PFSK-1 (cell line): ENCODE results near the gene EXOC6B.

Experiments used
- FOXP2 ChIP-seq: optimal IDR thresholded peaks from 2 replicates; pipeline ENCODE3; 2011; ENCODE audit warnings: borderline replicate concordance, control low read depth, inconsistent platforms; ENCODE audit not compliant: insufficient read depth; ENCODE audit errors: extremely low read length, extremely low read depth
- POLR2AphosphoS5 ChIP-seq: IDR thresholded peaks from 2 replicates; pipeline ENCODE4 v1.6.1; 2012; ENCODE audit warnings: low read depth, mild to moderate bottlenecking, control low read depth, low read length, moderate library complexity
- SIN3A ChIP-seq: IDR thresholded peaks from 2 replicates; pipeline ENCODE4 v1.6.1; 2012; ENCODE audit warnings: mild to moderate bottlenecking, low read length, moderate library complexity, borderline replicate concordance; ENCODE audit not compliant: insufficient read depth
- TAF1 ChIP-seq: IDR thresholded peaks from 2 replicates; pipeline ENCODE4 v1.6.1; 2012; ENCODE audit warnings: low read length, control low read depth, borderline replicate concordance; ENCODE audit not compliant: insufficient read depth
- TF ChIP-seq, protein P1 (sequence below), 2 experiments: IDR thresholded peaks; 2 replicates each; pipeline versions ENCODE4 v1.6.1 to v1.8.0; 2011 to 2012; ENCODE audit warnings: low read depth in 2 of 2, low read length in 2 of 2, control low read depth in 1 of 2, inconsistent platforms in 1 of 2, mild to moderate bottlenecking in 1 of 2, moderate library complexity in 1 of 2; ENCODE audit not compliant: insufficient read depth in 1 of 2

The EXOC6B gene

GRCh38 chr2:72457801-72458516, 367.9 kb downstream of the EXOC6B start:
- TF ChIP-seq, protein P1, sequence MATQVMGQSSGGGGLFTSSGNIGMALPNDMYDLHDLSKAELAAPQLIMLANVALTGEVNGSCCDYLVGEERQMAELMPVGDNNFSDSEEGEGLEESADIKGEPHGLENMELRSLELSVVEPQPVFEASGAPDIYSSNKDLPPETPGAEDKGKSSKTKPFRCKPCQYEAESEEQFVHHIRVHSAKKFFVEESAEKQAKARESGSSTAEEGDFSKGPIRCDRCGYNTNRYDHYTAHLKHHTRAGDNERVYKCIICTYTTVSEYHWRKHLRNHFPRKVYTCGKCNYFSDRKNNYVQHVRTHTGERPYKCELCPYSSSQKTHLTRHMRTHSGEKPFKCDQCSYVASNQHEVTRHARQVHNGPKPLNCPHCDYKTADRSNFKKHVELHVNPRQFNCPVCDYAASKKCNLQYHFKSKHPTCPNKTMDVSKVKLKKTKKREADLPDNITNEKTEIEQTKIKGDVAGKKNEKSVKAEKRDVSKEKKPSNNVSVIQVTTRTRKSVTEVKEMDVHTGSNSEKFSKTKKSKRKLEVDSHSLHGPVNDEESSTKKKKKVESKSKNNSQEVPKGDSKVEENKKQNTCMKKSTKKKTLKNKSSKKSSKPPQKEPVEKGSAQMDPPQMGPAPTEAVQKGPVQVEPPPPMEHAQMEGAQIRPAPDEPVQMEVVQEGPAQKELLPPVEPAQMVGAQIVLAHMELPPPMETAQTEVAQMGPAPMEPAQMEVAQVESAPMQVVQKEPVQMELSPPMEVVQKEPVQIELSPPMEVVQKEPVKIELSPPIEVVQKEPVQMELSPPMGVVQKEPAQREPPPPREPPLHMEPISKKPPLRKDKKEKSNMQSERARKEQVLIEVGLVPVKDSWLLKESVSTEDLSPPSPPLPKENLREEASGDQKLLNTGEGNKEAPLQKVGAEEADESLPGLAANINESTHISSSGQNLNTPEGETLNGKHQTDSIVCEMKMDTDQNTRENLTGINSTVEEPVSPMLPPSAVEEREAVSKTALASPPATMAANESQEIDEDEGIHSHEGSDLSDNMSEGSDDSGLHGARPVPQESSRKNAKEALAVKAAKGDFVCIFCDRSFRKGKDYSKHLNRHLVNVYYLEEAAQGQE (IDR thresholded peaks at IDR 0.05; ENCODE audit: insufficient read depth in 1 of 2, low read depth in 2 of 2, low read length in 2 of 2): no peak
- no peak for TF ChIP-seq SIN3A
- TF ChIP-seq FOXP2: no peak
- no peak for TF ChIP-seq TAF1
- no peak for TF ChIP-seq POLR2AphosphoS5

DNA sequence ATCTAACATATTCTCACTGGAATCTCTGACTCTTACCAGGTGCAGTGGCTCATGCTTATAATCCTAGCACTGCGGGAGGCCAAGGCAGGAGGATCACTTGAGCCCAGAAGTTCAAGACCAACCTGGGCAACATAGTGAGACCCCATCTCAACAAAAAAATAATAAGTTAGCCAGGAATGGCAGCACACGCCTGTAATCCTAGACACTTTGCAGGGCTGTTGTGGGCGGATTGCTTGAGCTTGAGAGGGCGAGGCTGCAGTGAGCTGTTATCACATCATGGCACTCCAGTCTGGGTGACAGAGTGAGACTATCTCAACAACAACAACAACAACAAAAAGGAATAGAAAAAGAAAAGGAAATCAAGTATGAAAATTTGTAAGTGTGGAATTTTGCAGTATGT, 371.6 kb downstream of the EXOC6B start:
- TF ChIP-seq FOXP2 (no peak), SIN3A (no peak), TAF1 (no peak), POLR2AphosphoS5 (no peak)
- TF ChIP-seq, protein P1 (IDR thresholded peaks at IDR 0.05; ENCODE audit: insufficient read depth in 1 of 2, low read depth in 2 of 2, low read length in 2 of 2): no peak

- TF ChIP-seq FOXP2 (no peak), POLR2AphosphoS5 (no peak), TAF1 (no peak), SIN3A (no peak)
- TF ChIP-seq, protein P1 (IDR thresholded peaks at IDR 0.05; ENCODE audit: insufficient read depth in 1 of 2, low read depth in 2 of 2, low read length in 2 of 2): no peak
Measured at GRCh38 chr2:72442270-72442669, 383.6 kb downstream of the EXOC6B start.

DNA sequence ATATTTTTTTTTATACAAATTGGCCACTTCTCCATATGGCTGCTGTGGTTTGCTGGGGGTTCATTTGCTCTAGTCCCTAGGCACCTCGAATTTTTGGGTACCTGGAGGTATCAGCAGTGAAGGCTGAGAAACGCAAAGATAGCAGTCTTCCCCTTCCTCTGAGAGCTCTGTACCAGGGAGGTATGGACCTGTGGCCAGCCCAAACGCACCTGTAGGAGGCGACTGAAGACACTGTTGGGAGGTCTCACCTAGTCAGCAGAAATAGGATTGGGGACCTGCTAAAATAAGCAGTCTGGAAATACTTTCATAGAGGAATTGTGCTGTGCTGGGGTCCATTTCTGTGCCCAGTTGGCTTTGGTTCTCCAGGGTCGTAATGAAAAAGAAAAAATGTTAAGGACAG, 385.9 kb downstream of the EXOC6B start:
- TF ChIP-seq SIN3A (no peak), POLR2AphosphoS5 (no peak), TAF1 (no peak), FOXP2 (no peak)
- TF ChIP-seq, protein P1 (IDR thresholded peaks at IDR 0.05; ENCODE audit: insufficient read depth in 1 of 2, low read depth in 2 of 2, low read length in 2 of 2): no peak

DNA sequence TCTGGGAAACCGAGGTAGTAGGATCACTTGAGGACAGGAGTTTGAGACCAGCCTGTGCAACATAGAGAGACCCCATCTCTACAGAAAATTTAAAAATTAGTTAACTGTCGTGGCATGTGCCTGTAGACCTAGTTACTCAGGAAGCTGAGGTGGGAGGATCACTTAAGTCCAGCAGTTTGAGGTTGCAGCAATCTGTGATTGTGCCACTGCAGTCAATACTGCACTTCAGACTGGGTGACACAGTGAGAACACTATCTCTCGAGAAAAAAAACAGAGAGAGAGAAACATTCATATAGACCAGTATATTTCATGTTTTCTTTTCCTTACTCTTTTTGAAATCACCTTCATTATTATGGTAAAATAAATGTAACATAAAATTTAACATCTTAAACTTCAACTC, 387.5 kb downstream of the EXOC6B start:
- TF ChIP-seq TAF1: no peak
- TF ChIP-seq SIN3A: no peak
- TF ChIP-seq, protein P1 (IDR thresholded peaks at IDR 0.05; ENCODE audit: insufficient read depth in 1 of 2, low read depth in 2 of 2, low read length in 2 of 2): no peak
- TF ChIP-seq FOXP2: no peak
- no peak for TF ChIP-seq POLR2AphosphoS5
